Dedifferentiated amniotic fluid mesenchymal stem cell (primary cell): ENCODE data around the gene CD109.

Source experiments
- DNase-seq: peaks from one replicate; pipeline ENCODE4 v3.0.0-alpha.2; 2016; ENCODE audit errors: extremely low spot score

Gene CD109

DNA sequence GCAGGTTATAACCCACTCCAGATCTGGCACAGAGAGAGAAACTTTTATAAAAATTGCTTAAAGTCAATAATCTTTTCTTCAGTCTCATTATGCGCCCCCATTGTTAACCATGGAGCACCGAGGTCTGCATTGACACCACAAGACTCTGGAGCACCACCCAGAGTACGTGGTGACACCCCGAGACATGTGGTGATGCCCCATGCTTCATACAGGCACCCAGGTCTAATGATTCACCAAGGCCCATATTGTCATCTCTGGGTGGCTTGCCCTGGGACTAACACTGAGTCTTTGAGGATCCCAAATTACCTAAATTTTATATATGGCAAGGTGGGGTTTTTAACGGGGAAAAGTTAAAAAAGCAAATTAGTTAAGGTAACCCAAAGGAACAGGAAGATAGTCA lies 31.1 kb downstream of the CD109 start:
- DNase-seq: no peak

DNA sequence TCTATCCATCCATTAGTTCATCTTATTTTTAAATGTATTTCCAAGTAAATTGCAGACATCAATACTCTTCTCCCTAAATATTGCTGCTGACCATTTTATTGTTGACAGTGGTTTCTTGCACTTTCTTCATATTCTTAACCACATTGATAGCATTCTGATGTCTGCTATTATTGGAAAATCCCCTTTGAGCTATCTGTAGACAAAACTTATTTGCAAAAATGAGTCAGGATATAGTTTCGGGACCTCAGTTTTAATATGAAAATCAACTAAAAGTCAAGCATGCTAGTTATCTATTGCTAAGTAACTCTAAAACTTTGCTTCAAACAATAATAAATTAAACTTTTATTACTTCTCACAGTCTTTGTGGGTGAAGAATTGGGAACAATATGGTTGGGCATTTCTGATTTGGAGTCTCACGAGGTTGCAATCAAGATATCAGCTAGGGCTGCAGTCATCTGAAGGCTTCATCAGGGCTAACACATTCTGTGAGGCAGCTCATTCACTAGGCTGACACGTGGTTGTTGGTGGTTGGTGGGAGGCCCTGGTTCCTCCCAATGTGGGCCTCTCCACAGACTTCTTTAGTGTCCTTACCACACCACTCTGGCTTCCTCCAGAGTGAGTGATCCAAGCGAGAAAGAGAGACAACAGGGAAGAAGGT lies 32.7 kb downstream of the CD109 start:
- DNase-seq: no peak

DNA sequence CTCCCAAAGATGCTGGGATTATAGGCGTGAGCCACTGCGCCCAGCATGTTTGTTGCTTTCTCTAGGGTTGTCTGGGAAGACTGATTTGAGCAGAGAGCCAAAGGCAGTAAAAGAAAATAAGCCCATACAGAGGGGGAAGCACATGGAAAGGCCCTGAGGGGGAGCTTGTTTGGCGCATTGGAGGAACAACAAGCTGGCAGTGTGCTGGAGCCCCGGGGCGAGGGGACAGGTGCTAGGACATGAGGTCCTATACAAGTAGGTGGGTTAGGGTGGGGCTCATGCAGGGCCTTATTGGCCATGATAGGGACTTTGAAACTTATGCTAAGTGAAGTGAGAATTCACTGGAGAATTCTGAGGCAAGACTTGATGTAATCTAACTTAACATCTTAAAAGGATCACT lies 35.3 kb downstream of the CD109 start:
- no peak for DNase-seq

- peak; percentile 72 for DNase-seq
Observed at GRCh38 chr6:73732845-73733675, 37.1 kb downstream of the CD109 start.

- no peak for DNase-seq
Observed at GRCh38 chr6:73733791-73734190, 37.8 kb downstream of the CD109 start.

- DNase-seq: no peak
Observed at GRCh38 chr6:73734832-73735453, 38.9 kb downstream of the CD109 start.

DNA sequence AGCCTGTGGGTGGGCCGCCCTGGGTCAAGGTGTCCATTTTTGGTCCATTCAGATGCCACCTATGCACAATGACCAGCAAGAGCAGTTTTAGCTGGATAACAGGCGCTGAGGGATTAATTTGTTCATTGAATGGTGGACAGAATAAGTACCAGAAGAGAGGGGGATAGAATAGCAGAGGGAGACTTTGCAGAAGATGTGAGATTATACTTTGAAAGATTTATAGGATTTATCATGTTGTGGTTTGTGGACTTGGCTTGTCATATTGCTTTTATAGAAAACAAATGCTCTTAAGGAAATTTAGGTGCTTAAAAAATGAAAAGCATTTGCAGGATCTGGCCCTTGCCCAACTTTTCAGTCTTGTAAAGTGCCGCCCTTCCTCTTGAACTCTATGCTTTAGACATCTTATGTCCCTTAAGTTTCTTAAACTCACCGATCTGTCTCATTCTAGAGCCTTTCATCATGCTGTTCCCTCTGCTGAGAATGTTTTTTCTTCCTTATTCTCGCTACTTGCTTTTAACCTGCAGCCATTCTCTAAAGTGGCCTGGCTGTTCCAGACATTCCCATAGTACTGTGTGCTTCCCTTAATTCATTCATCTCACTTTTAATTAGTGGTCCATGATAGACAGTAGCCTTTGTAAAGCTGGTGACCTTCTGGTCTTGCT lies 42.5 kb downstream of the CD109 start:
- no peak for DNase-seq

DNA sequence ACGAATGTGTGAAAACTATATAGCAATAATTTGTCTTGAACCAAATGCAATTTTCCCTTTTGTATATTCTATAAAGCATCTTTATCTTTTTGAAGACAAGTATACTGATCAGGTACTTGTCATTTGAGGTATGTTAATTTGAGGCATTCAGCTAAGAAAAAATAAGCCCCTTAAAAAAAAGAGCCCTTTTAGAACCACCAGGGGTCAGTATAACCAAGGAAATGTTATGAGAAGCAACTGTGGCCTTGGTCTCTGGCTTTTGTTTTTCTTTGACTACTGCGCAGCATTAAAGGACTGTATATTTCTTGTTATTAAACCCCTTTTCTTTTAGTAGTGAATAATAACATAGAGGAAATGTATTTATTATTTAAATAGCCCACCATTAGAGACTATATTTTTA lies 43.1 kb downstream of the CD109 start:
- DNase-seq: peak; percentile 80

- no peak for DNase-seq
Observed at GRCh38 chr6:73742433-73742832, 46.4 kb downstream of the CD109 start.

GRCh38 chr6:73743081-73743480 lies 47.1 kb downstream of the CD109 start:
- DNase-seq: no peak

GRCh38 chr6:73743556-73743955 lies 47.6 kb downstream of the CD109 start:
- no peak for DNase-seq

GRCh38 chr6:73746787-73747186 lies 50.8 kb downstream of the CD109 start:
- DNase-seq: peak; percentile 26

- no peak for DNase-seq
Observed at GRCh38 chr6:73747289-73747688, 51.3 kb downstream of the CD109 start.

DNA sequence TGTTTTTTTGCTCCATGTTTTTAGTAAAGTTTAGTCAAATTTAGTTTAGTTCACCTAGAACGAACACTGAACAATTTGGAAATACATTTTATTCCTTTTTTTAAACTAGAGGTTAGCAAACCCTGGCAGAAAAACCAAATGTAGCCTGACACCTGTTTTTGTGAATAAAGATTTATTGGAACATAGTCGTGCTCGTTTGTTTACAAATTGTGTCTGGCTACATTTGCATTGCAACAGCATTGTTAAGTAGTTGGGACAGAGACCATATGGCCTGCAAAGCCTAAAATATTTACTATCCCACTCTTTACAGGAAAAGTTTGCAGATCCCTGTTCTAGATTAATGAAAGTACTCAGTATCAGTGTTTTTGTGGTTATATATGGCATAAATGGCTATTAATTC lies 56.9 kb downstream of the CD109 start:
- no peak for DNase-seq

- DNase-seq: no peak
Observed at GRCh38 chr6:73766040-73766439, 70.0 kb downstream of the CD109 start.

DNA sequence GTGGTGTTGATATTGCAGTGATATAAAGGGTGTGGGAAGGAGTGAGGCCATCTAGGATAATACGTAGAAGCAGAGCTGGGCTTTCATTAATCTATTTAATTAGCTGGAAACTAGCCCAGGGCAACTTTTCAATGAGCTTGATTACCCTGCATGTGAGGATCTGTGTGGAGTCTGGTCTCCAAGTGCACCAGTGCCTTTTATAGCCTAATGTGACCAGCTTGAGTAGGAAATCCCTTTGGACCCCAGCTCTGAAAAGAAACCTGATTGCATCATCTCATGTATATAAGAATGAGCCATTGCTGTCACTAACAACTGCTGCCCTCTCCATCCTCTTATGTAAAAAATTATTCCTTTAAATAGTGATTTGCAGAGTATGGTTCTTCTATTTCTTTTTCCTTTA lies 72.6 kb downstream of the CD109 start:
- no peak for DNase-seq

DNA sequence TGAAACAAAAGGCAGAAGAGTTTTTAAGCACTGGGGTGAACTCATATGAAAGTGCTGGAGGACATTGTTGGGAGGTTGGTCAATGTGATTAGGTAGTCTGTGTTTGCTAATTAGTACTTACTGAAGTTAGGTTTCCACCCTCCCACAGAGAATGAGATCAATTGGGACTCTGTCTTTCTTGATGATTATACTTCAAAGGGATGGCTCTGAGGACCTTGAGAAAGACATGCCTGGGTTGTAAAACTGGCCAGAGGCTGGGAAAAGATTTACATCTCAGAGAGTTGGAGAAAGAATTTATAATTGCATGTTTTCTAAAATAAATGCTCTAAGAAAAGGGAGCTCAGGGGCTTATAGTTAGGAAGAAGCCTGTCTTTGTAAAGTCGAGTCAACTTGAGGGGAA lies 74.0 kb downstream of the CD109 start:
- DNase-seq: no peak

- peak; percentile 66 for DNase-seq
Observed at GRCh38 chr6:73774311-73774774, 78.3 kb downstream of the CD109 start.

DNA sequence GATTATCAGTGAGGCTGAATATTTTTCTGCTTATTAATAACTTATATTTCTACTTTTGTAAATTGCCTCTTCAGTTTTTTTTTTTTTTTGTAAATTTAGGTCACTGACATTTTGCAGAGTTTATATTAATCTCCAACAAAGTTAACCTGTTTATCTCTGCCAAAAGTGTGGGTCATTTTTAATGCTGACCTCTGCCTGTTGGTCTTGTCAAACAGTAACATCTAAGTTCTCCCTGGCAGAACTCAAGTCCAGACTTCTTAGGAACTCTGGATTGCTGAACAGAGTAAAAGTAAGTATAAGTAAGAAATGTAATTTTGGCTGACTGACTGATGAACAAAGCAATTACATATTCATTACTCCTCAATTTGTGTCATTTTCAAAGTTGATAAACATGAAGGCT lies 83.9 kb downstream of the CD109 start:
- no peak for DNase-seq

- DNase-seq: no peak
Observed at GRCh38 chr6:73782911-73783310, 86.9 kb downstream of the CD109 start.

- no peak for DNase-seq
Observed at GRCh38 chr6:73784726-73785505, 88.9 kb downstream of the CD109 start.

DNA sequence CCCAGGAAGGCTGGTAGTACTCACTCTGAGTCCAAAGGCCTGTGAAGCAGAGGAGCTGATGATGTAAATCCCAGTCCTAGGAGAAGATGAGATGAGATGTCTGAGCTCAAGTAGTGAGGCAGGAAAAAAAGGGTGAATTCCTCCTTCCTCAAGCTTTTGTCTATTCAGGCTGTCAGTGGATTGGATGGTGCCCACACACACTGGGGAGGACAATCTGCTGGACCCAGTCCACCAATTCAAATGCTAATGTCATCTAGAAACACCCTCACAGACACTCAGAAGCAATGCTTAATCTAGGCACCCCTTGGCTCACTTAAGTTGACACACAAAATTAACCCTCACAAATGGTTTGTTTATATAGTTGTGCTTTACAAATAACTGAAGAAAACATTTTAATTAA lies 94.6 kb downstream of the CD109 start:
- no peak for DNase-seq
